ENCODE results near the gene TMEM175. TPM values are rescaled to one million over a fixed set of nuclear protein-coding genes. Genes with fewer than 3 reads are reported as not detected.

The TMEM175 gene
- total and polyA plus RNA-seq, 2 of the 8 experiments (the other 6 are each of a cell fraction or from before 2014, with no cell fraction given): 4.9 to 20.7 TPM

DNA sequence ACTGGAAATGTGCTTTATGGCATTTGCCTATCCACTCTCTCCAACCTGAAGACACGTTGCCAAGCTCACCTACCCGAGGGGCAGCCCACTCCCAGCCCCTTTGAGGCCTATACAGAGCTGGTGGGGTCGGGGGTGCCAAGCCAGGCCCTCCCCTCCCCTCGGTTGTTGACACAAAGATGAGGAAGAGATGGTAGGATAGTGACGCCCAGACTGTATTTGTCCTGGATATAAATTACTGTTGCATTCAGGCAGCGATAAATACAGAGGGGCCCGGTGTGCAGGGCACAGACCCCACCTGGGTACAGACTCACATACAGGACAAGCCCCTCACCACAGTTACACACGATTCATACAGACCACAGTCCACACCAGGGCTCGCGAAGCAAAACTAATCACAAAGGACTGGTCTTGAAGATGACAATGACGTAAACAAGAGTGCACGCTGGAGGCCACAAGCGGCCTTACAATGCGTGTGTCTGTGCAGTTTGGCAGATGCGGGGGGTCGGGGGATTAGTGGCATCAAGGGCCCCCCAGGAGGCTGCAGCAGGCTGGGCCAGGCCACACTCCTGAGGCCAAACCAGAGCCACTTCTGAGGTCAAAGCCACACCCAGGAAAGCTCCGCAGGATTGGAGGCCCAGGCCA lies 26.6 kb downstream of the TMEM175 start:
- Histone ChIP-seq H2AFZ (ENCODE audit: low read length) (no peak overlapping the region), H3K14ac (ENCODE audit: insufficient read length) (no peak overlapping the region), H4K20me1 (replicated peaks in 1 of 2; ENCODE audit: control insufficient read depth in 1 of 2, insufficient read depth in 2 of 2, low read length in 2 of 2) (peaks cover 0 to 5% of the 10 kb centered on the region in 2 experiments), H3K9ac (replicated peaks in 1 of 4; ENCODE audit: extremely low read depth in 1 of 4, low read depth in 3 of 4, low read length in 3 of 4) (no peak overlapping the region), H3K9me3 (ENCODE audit: insufficient read depth in 2 of 2, low read depth in 1 of 2, low read length in 1 of 2) (no peaks in the 10 kb centered on the region), H3K4me3 (ENCODE audit: extremely low read depth in 1 of 4, insufficient read depth in 2 of 4, low read depth in 3 of 4, low read length in 4 of 4) (no peak overlapping the region), H3K4ac (replicated peaks; ENCODE audit: insufficient read length, low read depth, low read length) (no peak overlapping the region), H2BK12ac (ENCODE audit: low read depth, low read length) (no peak overlapping the region), H3K79me1 (ENCODE audit: low read depth, low read length) (no peaks in the 10 kb centered on the region), H3K79me2 (ENCODE audit: control insufficient read depth in 1 of 2, insufficient read depth in 2 of 2, low read length in 2 of 2) (no peaks in the 10 kb centered on the region), H4K5ac (ENCODE audit: insufficient read length, low read depth, low read length) (no peak overlapping the region), H4K8ac (ENCODE audit: extremely low read depth, insufficient read depth, low read length) (no peak overlapping the region), H2BK5ac (ENCODE audit: low read depth, low read length) (no peak overlapping the region), H2AK5ac (ENCODE audit: low read depth, low read length) (no peak overlapping the region), H2BK120ac (replicated peaks; ENCODE audit: low read depth, low read length) (no peak overlapping the region), H3K56ac (replicated peaks; ENCODE audit: insufficient read length, low read depth, low read length) (no peak overlapping the region), H3K4me1 (replicated peaks in 1 of 4; ENCODE audit: control insufficient read depth in 3 of 4, insufficient read depth in 4 of 4, low read length in 3 of 4) (no peaks in the 10 kb centered on the region; a peak in 1 of 7 replicates), H3K23ac (ENCODE audit: insufficient read length) (no peak overlapping the region), H3K27me3 (replicated peaks in 1 of 4; ENCODE audit: control insufficient read depth in 3 of 4, extremely low read depth in 1 of 4, insufficient read depth in 3 of 4, low read length in 3 of 4) (no peaks in the 10 kb centered on the region), H3K27ac (ENCODE audit: low read depth, low read length) (no peak overlapping the region), H3K4me2 (ENCODE audit: insufficient read depth in 1 of 2, low read depth in 2 of 2, low read length in 2 of 2) (no peak overlapping the region), H3K18ac (ENCODE audit: extremely low read depth, low read length) (no peak overlapping the region), H3K36me3 (ENCODE audit: control insufficient read depth in 2 of 4, insufficient read depth in 4 of 4, low read length in 3 of 4) (no peaks in the 10 kb centered on the region), H2BK20ac (ENCODE audit: low read length) (no peak overlapping the region), H3K23me2 (ENCODE audit: low read depth, low read length) (no peaks in the 10 kb centered on the region), H2BK15ac (ENCODE audit: low read length) (no peak overlapping the region), H4K91ac (replicated peaks; ENCODE audit: insufficient read length, low read length) (no peak overlapping the region)
- FAIRE-seq (no peak), DNase-seq (ENCODE audit: low read depth in 1 of 2, low spot score in 2 of 2) (no peak)
- ChIA-PET CTCF (ENCODE audit: partially characterized antibody) (interaction anchor here (1.4 to 1.6 kb wide), 2 partner anchors 9 to 10 kb away, joined by 3 to 4 read pairs; no protein-coding TSS in a partner anchor), POLR2A (ENCODE audit: partially characterized antibody) (interaction anchor here (1.2 to 1.6 kb wide), 4 partner anchors 10 to 76 kb away, joined by 3 to 4 read pairs (median 4); no protein-coding TSS in a partner anchor)
- WGBS, 2 experiments (ENCODE audit: extremely low coverage in 1 of 2, insufficient coverage in 1 of 2, insufficient read length in 1 of 2, insufficient replicate concordance in 2 of 2, low coverage in 1 of 2, low lambda C conversion rate in 2 of 2, missing lambda C conversion rate in 1 of 2): 90% methylated on average over 17 of the region's 17 CpGs; no CpG with 5 or more reads in 1 of the 2 experiments
- TF ChIP-seq RBBP5 (IDR thresholded peaks at IDR 0.05; ENCODE audit: borderline replicate concordance, low read depth, low read length): no peak
- TF ChIP-seq EZH2 (IDR thresholded peaks at IDR 0.05; ENCODE audit: low read depth, low read length, severe bottlenecking): no peak
- no peak for TF ChIP-seq YY1 (IDR thresholded peaks at IDR 0.05; ENCODE audit: low read depth, low read length)
- no peak for TF ChIP-seq RAD21 (IDR thresholded peaks at IDR 0.05 in 1 of 2, conservative IDR thresholded peaks at IDR 0.05 in 1 of 2; ENCODE audit: low read depth in 2 of 2, low read length in 2 of 2)
- TF ChIP-seq CBX5 (IDR thresholded peaks at IDR 0.05; ENCODE audit: low read depth, low read length): no peak
- no peak for TF ChIP-seq ASH2L (IDR thresholded peaks at IDR 0.05; ENCODE audit: low read length)
- no peak for TF ChIP-seq EGR1 (IDR thresholded peaks at IDR 0.05; ENCODE audit: borderline replicate concordance, low read depth, low read length)
- no peak for TF ChIP-seq SUZ12 (IDR thresholded peaks at IDR 0.05; ENCODE audit: low read length)
- no peak for TF ChIP-seq SIX5 (IDR thresholded peaks at IDR 0.05; ENCODE audit: low read depth, low read length)
- TF ChIP-seq CEBPB (IDR thresholded peaks at IDR 0.05; ENCODE audit: low read depth, low read length): no peak
- no peak for TF ChIP-seq HDAC2 (IDR thresholded peaks at IDR 0.05; ENCODE audit: borderline replicate concordance in 1 of 2, low read depth in 2 of 2, low read length in 2 of 2)
- TF ChIP-seq SAP30 (IDR thresholded peaks at IDR 0.05; ENCODE audit: insufficient read depth, insufficient replicate concordance, low read length): no peak
- no peak for TF ChIP-seq CHD1 (IDR thresholded peaks at IDR 0.05; ENCODE audit: low read depth, low read length)
